Endothelial cell of umbilical vein (primary cell): ENCODE results near the gene NSDHL.

Experiments used
- EZH2 ChIP-seq: IDR thresholded peaks from 2 replicates; pipeline ENCODE4 v1.6.1; 2012; ENCODE audit warnings: borderline replicate concordance, low read depth, mild to moderate bottlenecking, moderate library complexity, low read length, inconsistent platforms; ENCODE audit not compliant: severe bottlenecking
- POLR2A ChIP-seq: IDR thresholded peaks from 2 replicates; pipeline ENCODE4 v1.6.1; 2012; ENCODE audit warnings: low read depth, mild to moderate bottlenecking, control low read depth, low read length
- TF ChIP-seq, protein P1 (sequence below), 2 donors: IDR thresholded peaks; 1 replicate in 1 of 2; 2 replicates in 1 of 2; pipeline ENCODE4 v1.5.1; 2011; ENCODE audit warnings: low read length in 2 of 2, mild to moderate bottlenecking in 2 of 2, moderate library complexity in 2 of 2, control low read depth in 1 of 2, inconsistent platforms in 1 of 2, low read depth in 1 of 2; ENCODE audit not compliant: insufficient read depth in 1 of 2; ENCODE audit errors: extremely low read depth in 1 of 2

DNA sequence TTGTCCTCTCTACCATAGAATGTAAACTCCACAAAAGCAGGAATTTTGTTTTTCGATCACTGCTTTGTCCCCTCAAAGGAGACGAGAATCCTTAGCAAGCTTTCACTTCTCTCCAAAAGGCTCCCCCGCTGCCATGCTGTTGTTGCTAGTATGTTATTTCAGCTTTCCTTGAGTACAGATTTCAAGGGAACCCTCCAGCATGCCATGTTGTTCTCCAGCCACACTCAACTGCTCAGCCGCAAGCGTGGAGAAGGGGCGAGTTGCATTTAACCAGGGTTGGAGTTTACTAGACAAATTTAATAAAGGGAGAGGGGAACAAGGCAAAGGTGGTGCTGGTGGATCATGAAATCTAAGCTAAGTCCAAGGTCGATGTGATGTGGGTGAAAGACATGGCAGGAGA, 23.1 kb downstream of the NSDHL start:
- TF ChIP-seq, protein P1, sequence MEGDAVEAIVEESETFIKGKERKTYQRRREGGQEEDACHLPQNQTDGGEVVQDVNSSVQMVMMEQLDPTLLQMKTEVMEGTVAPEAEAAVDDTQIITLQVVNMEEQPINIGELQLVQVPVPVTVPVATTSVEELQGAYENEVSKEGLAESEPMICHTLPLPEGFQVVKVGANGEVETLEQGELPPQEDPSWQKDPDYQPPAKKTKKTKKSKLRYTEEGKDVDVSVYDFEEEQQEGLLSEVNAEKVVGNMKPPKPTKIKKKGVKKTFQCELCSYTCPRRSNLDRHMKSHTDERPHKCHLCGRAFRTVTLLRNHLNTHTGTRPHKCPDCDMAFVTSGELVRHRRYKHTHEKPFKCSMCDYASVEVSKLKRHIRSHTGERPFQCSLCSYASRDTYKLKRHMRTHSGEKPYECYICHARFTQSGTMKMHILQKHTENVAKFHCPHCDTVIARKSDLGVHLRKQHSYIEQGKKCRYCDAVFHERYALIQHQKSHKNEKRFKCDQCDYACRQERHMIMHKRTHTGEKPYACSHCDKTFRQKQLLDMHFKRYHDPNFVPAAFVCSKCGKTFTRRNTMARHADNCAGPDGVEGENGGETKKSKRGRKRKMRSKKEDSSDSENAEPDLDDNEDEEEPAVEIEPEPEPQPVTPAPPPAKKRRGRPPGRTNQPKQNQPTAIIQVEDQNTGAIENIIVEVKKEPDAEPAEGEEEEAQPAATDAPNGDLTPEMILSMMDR (IDR thresholded peaks at IDR 0.05; ENCODE audit: extremely low read depth in 1 of 2, insufficient read depth in 1 of 2, low read depth in 1 of 2, low read length in 2 of 2): no peak
- TF ChIP-seq EZH2 (no peak), POLR2A (no peak)
